Hepatocyte (in vitro differentiated cells): ENCODE results near the gene PAK1. TPM values are rescaled to one million over a fixed set of nuclear protein-coding genes. Genes with fewer than 3 reads are reported as not detected.

Experiments
- DNase-seq: peaks from one replicate; pipeline ENCODE4 v3.0.0-alpha.2; 2016; ENCODE audit warnings: low spot score
- H2AFZ ChIP-seq: fragments of 200-600 bp; sonication (generic); 2 replicates; pipeline ENCODE4 v1.6.0; 2016; ENCODE audit warnings: antibody characterized with exemption, mild to moderate bottlenecking
- H3K27ac ChIP-seq: fragments of 200-600 bp; sonication (generic); 2 replicates; pipeline ENCODE4 v1.5.1; 2016; ENCODE audit warnings: mild to moderate bottlenecking
- H3K27me3 ChIP-seq: fragments of 200-600 bp; sonication (generic); 2 replicates; pipeline ENCODE4 v1.6.1; 2016
- H3K36me3 ChIP-seq: fragments of 200-600 bp; sonication (generic); replicated peaks from 2 replicates; pipeline ENCODE4 v1.5.1; 2016; ENCODE audit warnings: low read depth; ENCODE audit not compliant: insufficient read depth
- H3K4me1 ChIP-seq: fragments of 200-600 bp; sonication (generic); 2 replicates; pipeline ENCODE4 v1.5.1; 2016; ENCODE audit warnings: mild to moderate bottlenecking, moderate library complexity; ENCODE audit not compliant: insufficient read depth
- H3K4me2 ChIP-seq: fragments of 200-600 bp; sonication (generic); 2 replicates; pipeline ENCODE4 v1.6.0; 2016
- H3K4me3 ChIP-seq: fragments of 200-600 bp; sonication (generic); 2 replicates; pipeline ENCODE4 v1.5.1; 2016; ENCODE audit warnings: mild to moderate bottlenecking
- H3K79me2 ChIP-seq: fragments of 200-600 bp; sonication (generic); 2 replicates; pipeline ENCODE4 v1.6.0; 2017; ENCODE audit warnings: mild to moderate bottlenecking
- H3K9me2 ChIP-seq: fragments of 200-600 bp; sonication (generic); replicated peaks from 2 replicates; pipeline ENCODE4 v1.6.0; 2017; ENCODE audit warnings: mild to moderate bottlenecking; ENCODE audit not compliant: insufficient read depth
- H3K9me3 ChIP-seq: fragments of 200-600 bp; sonication (generic); 2 replicates; pipeline ENCODE4 v1.5.1; 2016; ENCODE audit warnings: low read depth, mild to moderate bottlenecking
- H4K20me1 ChIP-seq: fragments of 200-600 bp; sonication (generic); 2 replicates; pipeline ENCODE4 v1.6.0; 2016; ENCODE audit warnings: mild to moderate bottlenecking; ENCODE audit not compliant: insufficient read depth, poor library complexity, severe bottlenecking
- EZH2 ChIP-seq: fragments of 200-600 bp; sonication (generic); IDR thresholded peaks from 2 replicates; pipeline ENCODE4 v1.6.1; 2016; ENCODE audit warnings: antibody characterized with exemption, mild to moderate bottlenecking, borderline replicate concordance
- EZH2phosphoT487 ChIP-seq: fragments of 200-600 bp; sonication (generic); IDR thresholded peaks from one replicate; pipeline ENCODE4 v1.6.1; 2018; ENCODE audit warnings: antibody characterized with exemption, mild to moderate bottlenecking, low read depth, moderate library complexity; ENCODE audit not compliant: unreplicated experiment, severe bottlenecking
- WGBS: methylation state at CpG from one replicate; pipeline ENCODE4 v1.1.6; 2016; ENCODE audit warnings: low lambda C conversion rate; ENCODE audit errors: missing lambda C conversion rate; 5-methylcytosine and 5-hydroxymethylcytosine counted together
- polyA plus RNA-seq: library from polyadenylated mRNA; unstranded; fragments of >200 nt; fragmentation: Nextera tagmentation; extraction: Ambion mirVana; gene quantifications from 2 replicates; pipeline ENCODE4 v1.2.1, GENCODE V29; 2016
- total RNA-seq: library from RNA; depleted of rRNA; stranded (reverse); fragments of >200 nt; gene quantifications from 2 replicates; pipeline ENCODE4 v1.2.3, GENCODE V29; 2014
- TF ChIP-seq, protein P1 (sequence below): fragments of 200-600 bp; sonication (generic); IDR thresholded peaks from 2 replicates; pipeline ENCODE4 v1.5.1; 2016; ENCODE audit warnings: antibody characterized with exemption, mild to moderate bottlenecking; ENCODE audit not compliant: poor library complexity

PAK1 gene
- total and polyA plus RNA-seq, 2 experiments from 2014 or later = 30.3 to 62.0 TPM

DNA sequence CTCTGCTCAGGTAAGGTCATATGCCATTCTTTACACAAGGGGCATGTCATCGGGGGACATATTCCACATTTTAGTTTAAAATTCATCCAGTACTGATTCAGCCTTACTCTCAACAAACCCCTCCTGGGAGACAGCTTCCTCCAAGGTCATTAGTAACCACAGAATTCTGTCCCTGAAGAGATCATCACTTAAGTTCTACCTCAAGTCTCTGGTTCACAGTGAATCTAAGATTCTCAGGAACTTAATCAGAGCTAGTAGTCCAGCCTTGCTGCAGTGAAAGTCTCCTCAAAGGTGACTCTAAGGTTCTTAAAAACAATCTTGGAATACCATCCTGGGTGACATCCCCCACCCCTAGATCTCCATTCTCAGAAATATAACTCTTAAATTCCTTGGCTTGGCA, 153.5 kb downstream of the PAK1 start:
- Histone ChIP-seq H3K79me2 (no peaks in the 10 kb centered on the region), H3K9me2 (no peaks in the 10 kb centered on the region), H3K27me3 (no peaks in the 10 kb centered on the region), H3K27ac (no peak overlapping the region), H2AFZ (no peak overlapping the region), H4K20me1 (no peaks in the 10 kb centered on the region), H3K4me2 (no peak overlapping the region), H3K9me3 (no peaks in the 10 kb centered on the region), H3K36me3 (no peaks in the 10 kb centered on the region), H3K4me3 (no peak overlapping the region), H3K4me1 (no peaks in the 10 kb centered on the region)
- WGBS = 100% methylated on average over 1 of the region's 1 CpG
- no peak for DNase-seq
- TF ChIP-seq, protein P1, sequence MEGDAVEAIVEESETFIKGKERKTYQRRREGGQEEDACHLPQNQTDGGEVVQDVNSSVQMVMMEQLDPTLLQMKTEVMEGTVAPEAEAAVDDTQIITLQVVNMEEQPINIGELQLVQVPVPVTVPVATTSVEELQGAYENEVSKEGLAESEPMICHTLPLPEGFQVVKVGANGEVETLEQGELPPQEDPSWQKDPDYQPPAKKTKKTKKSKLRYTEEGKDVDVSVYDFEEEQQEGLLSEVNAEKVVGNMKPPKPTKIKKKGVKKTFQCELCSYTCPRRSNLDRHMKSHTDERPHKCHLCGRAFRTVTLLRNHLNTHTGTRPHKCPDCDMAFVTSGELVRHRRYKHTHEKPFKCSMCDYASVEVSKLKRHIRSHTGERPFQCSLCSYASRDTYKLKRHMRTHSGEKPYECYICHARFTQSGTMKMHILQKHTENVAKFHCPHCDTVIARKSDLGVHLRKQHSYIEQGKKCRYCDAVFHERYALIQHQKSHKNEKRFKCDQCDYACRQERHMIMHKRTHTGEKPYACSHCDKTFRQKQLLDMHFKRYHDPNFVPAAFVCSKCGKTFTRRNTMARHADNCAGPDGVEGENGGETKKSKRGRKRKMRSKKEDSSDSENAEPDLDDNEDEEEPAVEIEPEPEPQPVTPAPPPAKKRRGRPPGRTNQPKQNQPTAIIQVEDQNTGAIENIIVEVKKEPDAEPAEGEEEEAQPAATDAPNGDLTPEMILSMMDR = no peak
- no peak for TF ChIP-seq EZH2
- no peak for TF ChIP-seq EZH2phosphoT487

DNA sequence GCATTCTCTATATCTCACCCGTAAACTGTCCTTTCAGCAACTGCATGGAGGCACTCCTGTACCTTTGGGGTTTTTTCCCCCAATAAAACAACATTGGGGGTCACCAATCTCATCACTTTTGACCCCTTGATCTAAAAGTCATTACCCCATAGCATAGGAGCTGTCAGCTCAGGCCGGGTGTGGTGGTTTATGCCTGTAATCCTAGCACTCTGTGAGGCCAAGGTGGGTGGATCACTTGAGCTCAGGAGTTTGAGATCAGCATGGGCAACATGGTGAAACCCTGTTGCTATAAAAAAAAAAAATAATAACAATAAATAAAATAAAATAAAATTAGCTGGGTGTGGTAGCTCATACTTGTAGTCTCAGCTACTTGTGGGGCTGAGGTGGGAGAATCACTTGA, 155.3 kb downstream of the PAK1 start:
- no peaks in the 10 kb centered on the region for H3K79me2 ChIP-seq
- no peaks in the 10 kb centered on the region for H3K9me2 ChIP-seq
- no peak for DNase-seq
- H3K27me3 ChIP-seq = no peaks in the 10 kb centered on the region
- H3K9me3 ChIP-seq = no peaks in the 10 kb centered on the region
- no peaks in the 10 kb centered on the region for H3K4me1 ChIP-seq
- no peak overlapping the region for H3K27ac ChIP-seq
- TF ChIP-seq EZH2phosphoT487 = no peak
- no peak for TF ChIP-seq EZH2
- no peak overlapping the region for H3K4me3 ChIP-seq
- no peaks in the 10 kb centered on the region for H3K36me3 ChIP-seq
- no peak overlapping the region for H3K4me2 ChIP-seq
- no peaks in the 10 kb centered on the region for H4K20me1 ChIP-seq
- H2AFZ ChIP-seq = no peak overlapping the region
- WGBS = 86% methylated on average over 2 of the region's 2 CpGs

DNA sequence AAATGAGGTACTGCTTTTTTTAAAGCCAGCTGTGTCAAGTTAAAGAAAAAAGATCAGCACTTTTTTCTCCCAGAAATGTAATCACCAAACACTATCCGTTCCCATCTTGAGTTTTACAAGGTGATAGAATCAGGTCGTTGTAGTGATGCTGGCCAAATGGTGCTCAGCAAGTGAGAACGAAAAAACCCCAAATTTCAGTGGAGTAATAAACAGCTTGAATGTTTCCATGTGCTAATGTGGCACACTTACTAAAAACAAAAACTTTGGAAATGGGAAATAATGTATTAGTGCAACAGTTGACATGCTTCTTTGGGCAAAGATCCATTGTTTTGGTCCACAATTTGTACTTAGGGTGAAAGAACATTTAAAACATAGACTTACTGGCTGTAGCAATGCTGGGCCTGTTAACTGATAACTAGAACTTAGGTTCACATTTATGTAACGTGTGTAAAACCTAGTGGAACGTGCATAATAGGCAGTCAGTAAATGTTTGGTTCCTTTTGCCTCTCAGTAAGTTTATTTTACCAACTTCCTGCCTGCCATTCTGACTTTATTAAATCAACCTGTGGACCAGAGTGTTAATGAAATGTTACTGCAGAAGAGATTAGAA, 157.1 kb downstream of the PAK1 start:
- no peaks in the 10 kb centered on the region for H3K79me2 ChIP-seq
- no peaks in the 10 kb centered on the region for H3K9me3 ChIP-seq
- 40% methylated on average over 5 of the region's 5 CpGs for WGBS
- no peaks in the 10 kb centered on the region for H3K4me1 ChIP-seq
- no peak overlapping the region for H3K4me3 ChIP-seq
- no peaks in the 10 kb centered on the region for H3K36me3 ChIP-seq
- no peak overlapping the region for H3K27ac ChIP-seq
- no peaks in the 10 kb centered on the region for H3K27me3 ChIP-seq
- H3K4me2 ChIP-seq = no peak overlapping the region
- no peak for DNase-seq
- no peak overlapping the region for H2AFZ ChIP-seq
- TF ChIP-seq, protein P1 = no peak
- TF ChIP-seq EZH2phosphoT487 = no peak
- TF ChIP-seq EZH2 = no peak
- H3K9me2 ChIP-seq = no peaks in the 10 kb centered on the region
- H4K20me1 ChIP-seq = no peaks in the 10 kb centered on the region

DNA sequence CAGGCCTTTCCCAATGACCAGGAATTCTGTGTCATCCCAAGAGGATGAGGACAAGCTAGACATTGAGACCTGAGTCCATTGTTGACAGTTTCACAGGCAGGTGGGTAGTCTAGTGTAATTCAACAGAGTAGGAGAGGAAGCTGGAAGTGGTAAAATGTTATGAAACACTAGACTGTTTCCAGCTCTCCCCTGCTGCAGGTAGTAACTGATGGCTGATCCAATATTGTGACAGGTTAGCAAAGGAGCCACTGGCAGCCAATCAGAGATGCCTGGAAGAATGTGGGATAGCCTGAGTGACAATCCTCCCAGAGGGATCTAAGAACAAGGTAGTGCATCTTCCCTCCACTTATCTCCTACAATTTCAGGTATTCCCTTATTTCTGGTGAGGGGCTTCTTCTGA, 161.8 kb downstream of the PAK1 start:
- Histone ChIP-seq H4K20me1 (no peaks in the 10 kb centered on the region), H3K9me2 (no peaks in the 10 kb centered on the region), H3K27me3 (no peaks in the 10 kb centered on the region), H3K4me1 (no peaks in the 10 kb centered on the region), H3K36me3 (no peaks in the 10 kb centered on the region), H3K79me2 (no peaks in the 10 kb centered on the region), H3K9me3 (no peaks in the 10 kb centered on the region), H3K27ac (no peak overlapping the region), H3K4me2 (no peak overlapping the region), H3K4me3 (no peak overlapping the region), H2AFZ (no peak overlapping the region)
- no peak for DNase-seq
- TF ChIP-seq EZH2 (no peak), EZH2phosphoT487 (no peak)
- TF ChIP-seq, protein P1 = no peak
